ENCODE results near the gene ALDH3A1. TPM values are rescaled to one million over a fixed set of nuclear protein-coding genes. Genes with fewer than 3 reads are reported as not detected.

ALDH3A1 gene
- total RNA-seq, 1 donor from 2014 or later = not detected

GRCh38 chr17:19760746-19761145, 12.6 kb upstream of the ALDH3A1 start:
- intact Hi-C loops (cut with micrococcal nuclease) = no loop called here

GRCh38 chr17:19759568-19760549, 11.8 kb upstream of the ALDH3A1 start:
- intact Hi-C loops (cut with micrococcal nuclease) = no loop called here

GRCh38 chr17:19757536-19758180, 9.6 kb upstream of the ALDH3A1 start:
- intact Hi-C loops (cut with micrococcal nuclease) = no loop called here

- intact Hi-C loops (cut with micrococcal nuclease) = no loop called here
Observed at GRCh38 chr17:19756546-19756945, 8.4 kb upstream of the ALDH3A1 start.

- intact Hi-C loops (cut with micrococcal nuclease) = no loop called here
Observed at GRCh38 chr17:19755821-19756510, 7.9 kb upstream of the ALDH3A1 start.

DNA sequence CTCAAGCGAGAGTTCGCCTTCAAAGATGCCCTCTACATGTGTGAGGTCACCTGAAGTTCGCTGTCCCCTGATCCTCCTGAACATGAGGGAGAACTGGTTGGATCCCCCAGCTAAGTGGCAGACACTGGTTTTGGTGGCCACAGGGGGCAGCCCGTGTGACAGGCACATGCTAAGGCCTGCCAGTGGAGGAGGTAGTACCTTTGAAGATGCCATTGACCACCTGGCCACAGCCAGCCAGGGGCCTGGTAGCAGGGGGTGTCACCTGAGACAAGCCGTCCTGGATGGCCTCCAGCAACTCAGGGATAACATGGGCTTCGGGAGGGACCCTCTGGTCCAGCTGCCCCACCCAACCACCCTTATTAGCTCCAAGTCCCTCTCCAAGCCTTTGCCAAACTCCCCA, 7.3 kb upstream of the ALDH3A1 start:
- intact Hi-C loops (cut with micrococcal nuclease) = no loop called here

DNA sequence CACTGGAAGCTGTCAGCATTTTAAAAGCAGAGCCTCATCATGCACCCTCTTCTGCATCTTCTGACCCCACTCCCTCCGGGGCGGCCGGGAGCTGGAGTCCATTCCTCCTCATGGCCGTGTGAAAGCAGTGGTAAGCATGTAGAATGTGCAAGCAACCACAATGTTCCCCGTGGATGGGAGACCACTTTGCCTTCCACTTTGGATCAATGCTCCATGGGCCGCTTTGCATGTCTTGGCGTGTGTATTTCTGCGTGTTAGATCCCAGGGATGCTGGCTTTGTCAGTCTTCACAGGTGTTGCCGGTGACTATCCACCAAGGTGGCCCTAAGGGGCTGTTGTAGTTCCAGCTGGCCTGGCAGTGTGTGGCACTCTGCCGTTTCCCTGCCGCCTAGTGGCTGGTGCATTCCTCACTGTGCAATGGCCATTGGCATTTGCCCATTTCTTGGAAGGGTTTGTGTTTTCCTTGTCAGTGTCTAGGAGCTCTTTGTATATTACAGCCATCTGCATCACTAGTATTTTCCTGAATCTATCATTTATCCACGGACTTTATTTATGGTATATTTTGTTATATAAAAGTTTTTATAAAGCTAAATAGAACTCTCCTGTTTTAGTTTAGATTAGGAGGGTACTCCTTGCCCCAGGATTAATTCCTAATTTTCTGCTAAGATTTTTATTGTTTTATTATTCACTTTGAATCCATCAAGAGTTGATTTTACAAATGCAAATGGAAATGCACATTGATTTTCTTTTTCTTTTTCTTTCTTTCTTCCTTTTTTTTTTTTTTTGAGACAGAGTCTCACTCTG, 5.8 kb upstream of the ALDH3A1 start:
- intact Hi-C loops (cut with micrococcal nuclease) = no loop called here

GRCh38 chr17:19753051-19753509, 5.0 kb upstream of the ALDH3A1 start:
- intact Hi-C loops (cut with micrococcal nuclease) = no loop called here

DNA sequence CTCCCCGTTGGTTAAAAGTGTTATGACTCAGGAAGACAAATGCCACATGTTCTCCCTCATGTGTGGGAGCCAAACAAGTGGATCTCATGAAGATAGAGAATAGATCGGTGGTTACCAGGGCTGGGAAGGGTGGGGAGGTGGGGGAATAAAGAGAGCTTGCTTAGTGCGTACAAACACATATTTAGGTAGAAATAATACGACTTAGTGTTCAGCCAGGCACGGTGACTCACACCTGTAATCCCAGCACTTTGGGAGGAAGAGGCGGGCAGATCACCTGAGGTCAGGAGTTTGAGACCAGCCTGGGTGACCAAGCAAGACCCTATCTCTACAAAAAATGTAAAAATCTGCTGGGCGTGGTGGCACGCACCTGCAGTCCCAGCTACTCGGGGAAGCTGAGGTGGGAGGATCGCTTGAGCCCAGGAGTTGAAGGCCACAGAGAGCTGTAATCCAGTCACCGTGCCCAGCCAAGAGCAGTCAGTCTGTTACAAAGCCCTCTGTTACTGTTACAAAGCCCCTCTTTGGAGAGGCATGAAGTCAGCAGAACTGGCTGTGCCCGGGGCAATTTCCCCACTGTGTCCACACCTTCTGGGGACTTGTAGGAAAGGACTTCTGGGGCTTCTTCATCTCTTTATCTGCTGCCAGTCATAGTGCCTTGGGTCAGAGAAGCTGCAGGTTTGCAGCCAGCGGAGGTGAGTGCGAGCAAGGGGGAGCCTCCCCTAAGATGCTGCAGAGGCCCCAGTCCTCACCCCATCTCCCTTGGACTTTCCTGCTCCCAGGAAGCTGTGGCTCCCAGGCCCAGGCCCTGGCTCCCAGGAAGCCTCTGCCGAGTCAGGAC, 4.3 kb upstream of the ALDH3A1 start:
- intact Hi-C loops (cut with micrococcal nuclease) = no loop called here

DNA sequence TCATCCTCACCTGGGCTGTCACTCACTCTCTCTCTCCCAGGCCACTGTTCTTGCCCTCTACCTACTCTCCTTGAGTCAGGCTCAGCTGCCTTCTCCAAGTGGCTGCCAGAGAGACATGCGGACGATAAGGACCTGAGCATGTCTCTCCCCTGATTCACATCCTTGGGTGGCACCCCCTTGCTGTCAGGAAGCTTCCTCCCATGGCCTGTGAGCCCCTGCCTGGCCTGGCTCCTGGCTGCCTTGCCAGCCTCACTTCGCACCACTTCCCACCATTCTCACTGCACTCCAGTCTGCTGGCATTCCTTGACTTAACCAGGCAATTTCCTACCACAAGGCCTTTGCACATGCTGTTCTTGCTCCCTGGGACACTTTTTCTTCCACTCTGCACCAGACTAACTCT, 2.7 kb upstream of the ALDH3A1 start:
- intact Hi-C loops (cut with micrococcal nuclease) = no loop called here

DNA sequence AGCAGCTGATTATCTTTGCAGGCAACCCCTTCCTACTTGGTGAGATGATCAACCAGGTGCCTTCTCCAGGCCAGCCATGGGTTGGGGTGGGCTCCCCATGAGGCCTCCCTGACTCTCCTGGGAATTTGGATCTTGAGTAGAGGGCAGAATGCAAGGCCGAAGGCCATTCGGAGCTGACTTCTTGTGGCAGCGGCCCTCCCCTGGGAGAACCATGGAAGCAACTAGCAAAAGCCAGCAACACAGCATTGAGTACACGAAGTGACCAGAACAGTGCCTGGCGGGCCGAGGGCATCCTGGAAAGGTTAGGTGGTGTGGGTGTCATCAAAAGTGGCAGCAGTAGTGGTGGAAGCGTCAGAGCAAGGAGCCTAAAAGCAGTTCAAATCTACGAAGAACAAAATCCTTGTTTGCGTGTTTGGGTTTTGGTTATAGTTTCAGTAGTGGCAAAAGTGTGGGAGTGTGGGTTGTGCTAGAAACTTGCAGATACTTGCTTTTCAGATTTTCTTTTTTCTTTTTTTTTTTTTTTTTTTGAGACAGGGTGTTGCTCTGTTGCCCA, 2.0 kb upstream of the ALDH3A1 start:
- intact Hi-C loops (cut with micrococcal nuclease) = no loop called here

GRCh38 chr17:19748807-19749193, 702 bp upstream of the ALDH3A1 start:
- intact Hi-C loops (cut with micrococcal nuclease) = no loop called here

DNA sequence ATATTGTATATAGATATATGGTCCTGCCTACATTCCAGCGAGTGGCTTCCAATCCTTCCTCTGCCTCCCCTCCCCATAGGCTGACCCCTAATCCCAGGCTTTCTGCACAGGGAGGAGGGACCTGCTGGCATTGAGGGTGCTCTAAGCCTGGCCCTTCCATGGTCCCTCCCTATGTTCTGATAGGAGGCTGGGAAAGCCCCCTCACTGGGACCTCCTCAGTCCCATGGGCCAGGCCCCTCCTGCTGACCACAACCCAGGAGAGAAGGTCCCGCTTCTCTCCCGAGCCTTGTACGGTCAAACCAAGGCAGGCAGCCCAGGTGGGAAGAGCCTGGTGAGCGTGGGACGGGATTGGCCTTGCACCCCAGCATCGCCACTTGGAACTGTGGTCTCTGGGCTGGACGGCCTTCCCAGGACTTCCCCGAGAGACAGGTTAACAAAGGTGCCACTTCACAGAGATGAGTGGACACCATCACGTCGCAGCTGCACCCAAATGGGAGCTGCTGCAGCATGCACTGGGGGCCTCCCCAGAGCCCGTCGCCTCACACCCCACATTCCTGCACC, 859 bp downstream of the ALDH3A1 start:
- intact Hi-C loops (cut with micrococcal nuclease) = no loop called here

- intact Hi-C loops (cut with micrococcal nuclease) = no loop called here
Observed at GRCh38 chr17:19746517-19746916, 1.6 kb downstream of the ALDH3A1 start.

- intact Hi-C loops (cut with micrococcal nuclease) = no loop called here
Observed at GRCh38 chr17:19744922-19745757, 3.0 kb downstream of the ALDH3A1 start.

DNA sequence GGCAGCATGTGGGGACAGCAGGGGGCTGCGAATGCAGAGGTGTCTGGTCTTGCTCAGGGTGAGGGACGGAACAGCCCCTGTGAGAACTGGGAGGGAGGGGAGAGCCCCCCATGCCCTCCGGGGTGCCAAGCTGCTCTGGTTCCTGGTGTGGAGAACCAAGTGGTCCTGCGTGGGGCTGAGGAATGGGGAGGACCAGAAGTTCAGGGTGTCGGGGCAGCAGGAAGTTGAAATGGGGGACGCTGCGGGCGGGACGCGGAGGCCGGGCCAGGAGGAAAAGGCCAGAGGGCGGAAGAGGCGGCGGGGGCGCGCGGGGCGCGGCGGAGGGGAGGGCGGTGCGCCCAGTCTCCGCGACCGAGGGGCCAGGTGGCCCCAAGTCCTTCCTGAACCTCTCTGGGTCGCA, 3.6 kb downstream of the ALDH3A1 start:
- intact Hi-C loops (cut with micrococcal nuclease) = no loop called here

DNA sequence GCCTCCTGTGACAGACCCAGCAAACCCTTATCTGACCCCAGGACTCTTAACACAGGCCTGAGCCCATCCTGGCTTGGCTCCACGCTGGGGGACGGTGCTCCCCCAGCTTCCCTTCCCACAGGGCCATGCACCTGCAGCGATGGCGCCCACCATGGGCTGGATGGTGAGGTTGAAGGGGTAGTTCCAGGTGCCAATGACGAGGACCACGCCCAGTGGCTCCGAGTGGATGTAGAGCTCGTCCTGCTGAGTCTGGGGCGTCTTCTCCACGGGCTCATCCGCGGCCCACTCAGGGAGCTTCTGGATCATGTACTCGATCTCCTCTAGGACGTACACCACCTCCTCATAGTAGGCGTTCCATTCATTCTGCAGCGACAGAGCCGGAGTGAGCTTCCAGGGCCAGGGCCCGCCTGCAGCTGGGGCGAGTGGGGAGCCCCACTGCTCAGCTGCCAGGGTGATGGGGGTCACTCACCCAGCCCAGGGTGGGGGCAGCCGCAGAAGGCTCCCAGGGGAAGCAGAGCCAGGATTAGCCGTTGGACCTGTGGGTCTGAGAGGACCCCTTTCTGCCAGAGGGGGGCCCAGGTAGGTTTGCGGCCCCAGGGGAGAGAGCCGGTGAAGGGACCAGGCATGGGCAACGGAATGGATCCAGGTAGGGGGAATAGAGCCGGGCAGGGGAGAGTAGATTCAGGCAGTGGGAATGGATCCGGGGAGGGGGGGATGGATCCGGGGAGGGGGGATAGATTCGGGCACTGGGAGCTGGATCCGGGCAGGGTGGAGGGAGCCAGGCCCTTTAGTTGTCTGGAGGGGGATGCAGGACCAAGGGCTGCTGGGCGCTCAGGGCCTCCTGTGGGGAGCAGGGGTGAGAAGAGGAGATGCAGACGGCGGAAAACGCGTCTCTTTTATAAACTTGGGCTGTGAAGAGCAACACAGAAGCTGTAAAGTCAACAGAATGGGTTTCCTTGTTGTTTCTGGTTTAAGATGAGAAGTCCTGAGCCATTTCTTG, 4.7 kb downstream of the ALDH3A1 start:
- intact Hi-C loops (cut with micrococcal nuclease) = no loop called here
